NCI-H748 (cell line): ENCODE measurements around the gene MAGI2.

Experiments used
- DNase-seq: peaks from one replicate; lab custom pipeline; 2025; ENCODE audit not compliant: unreplicated experiment; lab: John Stamatoyannopoulos, UW

Gene MAGI2

GRCh38 chr7:78080241-78080640, 1373.2 kb downstream of the MAGI2 start:
- DNase-seq = no peak

DNA sequence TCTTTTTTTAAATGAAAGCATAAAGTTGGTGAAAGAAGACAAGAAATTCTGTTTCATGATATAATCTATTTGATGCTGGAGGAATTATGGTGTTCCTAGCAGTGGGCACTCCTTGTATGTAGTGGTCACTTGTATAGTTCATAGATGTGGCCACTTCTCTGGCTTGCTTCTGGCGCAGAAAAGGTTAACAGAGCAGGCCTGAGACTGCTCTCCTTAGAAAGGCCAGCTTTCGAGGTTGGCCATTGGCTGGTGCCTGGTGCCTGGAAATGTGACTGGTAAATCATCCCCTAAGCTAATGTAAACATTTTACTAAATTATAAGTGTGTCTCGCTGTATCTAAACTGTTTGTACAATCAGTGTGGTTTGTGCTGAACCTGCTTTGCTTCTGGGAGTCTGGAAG, 1378.8 kb downstream of the MAGI2 start:
- DNase-seq = peak; percentile 58

- peak; percentile 71 for DNase-seq
Measured at GRCh38 chr7:78073609-78074382, 1379.7 kb downstream of the MAGI2 start.

DNA sequence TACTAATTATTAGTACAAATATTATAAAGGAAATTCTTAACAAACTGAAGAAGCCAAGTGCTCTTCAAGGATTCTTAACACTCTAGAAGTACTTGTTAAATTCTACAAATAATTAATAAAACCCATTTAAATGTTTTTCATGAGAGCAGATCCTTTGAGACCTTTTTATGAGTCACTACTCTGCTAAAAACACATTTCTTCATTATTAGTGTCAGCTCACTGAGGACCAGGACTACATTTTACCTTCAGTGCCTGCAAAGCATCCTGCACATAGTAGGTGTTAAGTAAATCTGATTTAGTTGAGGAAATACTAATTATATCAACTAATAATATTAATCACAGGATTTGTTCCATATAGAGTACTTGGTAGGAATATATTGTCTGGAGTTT, 1381.3 kb downstream of the MAGI2 start:
- DNase-seq = no peak

DNA sequence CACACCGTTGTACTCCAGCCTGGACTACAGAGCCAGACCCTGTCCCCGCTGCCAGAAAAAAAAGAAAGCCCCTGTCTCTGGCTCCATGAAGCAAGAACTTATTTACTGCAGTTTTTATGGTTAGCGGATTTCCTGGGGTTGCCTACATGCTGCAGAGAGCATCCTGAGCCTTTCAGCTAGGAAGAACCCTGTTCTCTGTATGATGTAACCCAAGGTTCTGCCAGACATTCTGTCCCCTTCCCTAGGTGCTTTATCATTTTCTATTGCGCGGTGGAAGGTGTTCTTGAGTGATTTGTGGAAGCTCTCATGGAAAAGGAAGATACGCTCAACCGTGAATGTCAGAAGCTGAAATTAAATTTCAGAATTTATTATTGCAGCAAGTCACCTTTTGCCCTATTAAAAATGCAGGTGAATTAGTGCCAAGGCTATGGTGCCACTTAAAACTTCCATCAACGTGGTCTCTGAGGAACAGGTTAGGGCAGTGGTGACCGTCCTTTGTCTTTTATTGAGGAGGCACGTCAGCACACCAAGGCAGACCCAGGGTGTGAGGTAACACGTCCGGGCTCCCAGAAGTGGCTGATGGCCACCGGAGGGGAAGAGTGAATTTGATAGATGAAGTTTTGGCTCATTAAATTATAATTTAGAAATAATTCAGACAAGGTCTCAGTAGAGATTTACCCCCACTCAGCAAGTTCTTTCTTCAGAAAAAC, 1381.8 kb downstream of the MAGI2 start:
- no peak for DNase-seq

DNA sequence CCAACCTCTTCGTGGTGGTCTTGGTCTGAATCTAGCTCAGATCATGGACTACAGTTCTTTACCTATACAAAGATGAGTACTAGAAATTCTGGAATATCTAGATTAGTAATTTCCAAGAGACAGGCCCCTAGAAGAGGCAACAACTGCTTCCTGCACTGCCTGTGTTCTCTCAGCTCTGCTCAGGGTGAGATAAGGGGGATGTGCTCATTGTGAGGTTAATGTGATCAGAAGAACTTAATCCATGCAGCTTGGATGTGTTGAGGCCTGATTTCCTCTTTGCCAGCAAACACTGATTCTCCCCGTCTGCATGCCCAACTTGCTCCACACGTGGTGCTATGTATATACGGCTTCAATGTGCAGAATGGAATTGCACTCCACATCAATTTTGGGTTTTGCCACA, 1386.9 kb downstream of the MAGI2 start:
- no peak for DNase-seq

GRCh38 chr7:78063758-78064157, 1389.7 kb downstream of the MAGI2 start:
- no peak for DNase-seq

GRCh38 chr7:78062214-78062613, 1391.3 kb downstream of the MAGI2 start:
- no peak for DNase-seq

GRCh38 chr7:78057571-78057970, 1395.9 kb downstream of the MAGI2 start:
- DNase-seq = no peak

- DNase-seq = no peak
Measured at GRCh38 chr7:78055599-78055998, 1397.9 kb downstream of the MAGI2 start.

- DNase-seq = no peak
Measured at GRCh38 chr7:78055001-78055573, 1398.4 kb downstream of the MAGI2 start.

DNA sequence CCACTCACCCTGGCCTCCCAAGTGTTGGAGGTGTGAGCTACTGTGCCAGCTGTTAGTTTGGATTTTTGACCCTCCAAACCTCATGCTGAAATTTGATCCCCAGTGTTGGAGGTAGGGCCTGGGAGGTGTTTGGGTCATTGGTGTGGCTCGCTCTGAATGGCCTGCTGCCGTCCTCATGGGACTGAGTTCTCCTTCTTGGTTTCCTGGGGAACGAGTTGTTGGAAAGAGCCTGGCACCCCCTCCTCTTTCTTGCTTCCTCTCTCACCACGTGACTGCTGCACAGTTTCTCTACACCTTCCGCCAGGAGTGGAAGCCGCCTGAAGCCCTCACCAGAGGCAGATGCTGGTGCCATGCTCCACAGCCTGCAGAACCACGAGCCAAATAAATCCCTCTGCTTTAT, 1401.4 kb downstream of the MAGI2 start:
- peak; percentile 22 for DNase-seq

- no peak for DNase-seq
Measured at GRCh38 chr7:78047800-78048199, 1405.7 kb downstream of the MAGI2 start.

GRCh38 chr7:78043159-78043558, 1410.3 kb downstream of the MAGI2 start:
- DNase-seq = no peak

- DNase-seq = no peak
Measured at GRCh38 chr7:78041423-78041822, 1412.0 kb downstream of the MAGI2 start.

- DNase-seq = no peak
Measured at GRCh38 chr7:78039790-78040776, 1413.4 kb downstream of the MAGI2 start.

DNA sequence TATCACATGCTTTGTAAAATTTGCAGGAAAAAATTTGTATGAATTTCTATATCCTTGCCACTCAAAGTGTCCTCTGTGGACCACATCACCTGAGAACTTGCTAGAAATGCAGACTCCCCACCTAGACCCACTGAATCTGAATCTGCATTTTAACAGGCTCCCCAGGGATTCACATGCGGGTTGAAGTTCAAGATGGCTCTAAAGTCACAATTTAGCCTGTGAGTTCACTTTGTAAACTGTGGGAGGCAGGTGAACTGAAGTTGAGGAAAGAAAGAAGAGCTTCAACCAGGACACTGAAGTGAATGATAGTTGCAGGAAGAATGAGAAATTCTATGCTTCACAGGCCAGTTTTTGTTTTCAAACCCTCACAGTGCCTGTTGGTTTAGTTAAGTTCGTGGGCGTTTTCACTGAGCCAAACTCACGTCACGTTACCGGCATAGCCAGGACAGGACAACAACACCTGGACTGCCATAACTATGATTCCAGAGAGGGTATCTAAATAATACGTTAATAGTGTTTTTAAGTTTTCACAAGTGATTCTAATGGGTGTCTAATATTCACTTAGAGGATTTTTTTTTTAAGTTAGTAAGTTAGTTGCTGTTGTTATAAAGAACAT, 1414.9 kb downstream of the MAGI2 start:
- no peak for DNase-seq

DNA sequence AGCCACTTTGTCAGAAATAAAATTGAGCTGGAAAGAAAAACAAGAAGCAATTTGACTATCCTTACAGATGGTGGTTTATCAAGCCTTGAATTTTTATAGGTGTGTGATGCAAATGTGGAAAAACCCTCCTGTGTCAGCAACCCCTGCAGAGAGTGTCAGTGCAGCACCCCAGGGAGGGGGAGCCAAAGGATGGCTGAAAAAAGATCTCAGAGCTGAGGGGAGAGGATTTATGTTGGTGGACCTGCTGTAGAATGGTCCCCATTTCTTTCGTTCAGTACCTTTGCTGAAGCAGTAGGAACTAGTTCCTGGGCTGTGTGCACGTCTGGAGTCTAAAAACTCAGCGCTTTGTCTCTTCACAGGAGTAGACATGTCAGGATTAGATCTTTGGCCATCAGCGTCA, 1415.9 kb downstream of the MAGI2 start:
- no peak for DNase-seq

DNA sequence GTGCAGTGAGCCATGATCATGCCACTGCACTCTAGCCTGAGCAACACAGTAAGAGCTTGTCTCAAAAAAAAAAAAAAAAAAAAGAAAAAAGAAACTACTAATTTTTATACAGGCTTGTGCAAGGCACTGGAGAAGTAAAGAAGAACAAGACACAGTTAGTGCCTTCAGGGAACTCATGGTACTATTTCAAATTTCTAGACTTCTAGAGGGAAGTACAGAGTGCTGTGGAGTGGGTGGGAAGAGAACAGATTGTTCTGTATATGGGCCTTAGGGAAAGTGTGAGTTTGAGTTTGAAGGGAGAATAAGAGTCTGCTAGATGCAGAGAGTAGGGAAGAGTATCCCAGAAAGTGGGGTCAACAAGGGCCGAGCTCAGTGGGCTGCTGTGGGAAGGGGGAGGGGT, 1420.1 kb downstream of the MAGI2 start:
- DNase-seq = no peak

DNA sequence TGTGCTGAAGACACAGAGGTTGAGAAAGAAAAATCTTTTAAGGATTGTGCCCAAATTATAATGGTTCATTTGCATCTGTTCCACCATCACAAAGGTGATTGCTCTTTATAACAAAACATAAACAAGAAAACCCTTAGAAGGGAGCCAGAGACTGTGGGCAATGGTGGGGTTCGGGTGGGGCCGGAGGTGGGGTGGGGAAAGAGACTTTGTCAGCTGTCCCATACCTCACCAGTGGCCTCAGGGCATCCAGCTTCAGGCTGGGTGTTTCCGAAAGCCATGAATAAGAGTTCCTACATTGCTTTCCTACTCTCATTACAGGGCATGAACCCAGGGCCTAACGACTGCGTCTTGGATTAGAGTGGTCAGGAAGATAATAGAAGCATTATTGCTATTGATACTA, 1427.0 kb downstream of the MAGI2 start:
- no peak for DNase-seq

- DNase-seq = no peak
Measured at GRCh38 chr7:78024591-78024990, 1428.9 kb downstream of the MAGI2 start.
